Measurements from ENCODE around the gene RHOH. TPM values are rescaled to one million over a fixed set of nuclear protein-coding genes. Genes with fewer than 3 reads are reported as not detected.

RHOH gene
- total RNA-seq, 1 donor from 2014 or later, result 1.0 TPM

- Histone ChIP-seq H3K36me3 (ENCODE audit: control insufficient read depth in 3 of 3, insufficient read depth in 3 of 3, low read length in 3 of 3) (no peaks in the 10 kb centered on the region), H3K9me3 (ENCODE audit: control insufficient read depth in 3 of 3, low read length in 3 of 3) (no peaks in the 10 kb centered on the region), H3K9ac (ENCODE audit: low read depth in 1 of 3, low read length in 3 of 3) (no peak overlapping the region), H3K4me1 (ENCODE audit: control insufficient read depth in 3 of 3, insufficient read depth in 3 of 3, low read length in 3 of 3) (no peaks in the 10 kb centered on the region), H3K27me3 (ENCODE audit: control insufficient read depth in 3 of 3, insufficient read depth in 3 of 3, low read length in 3 of 3) (no peaks in the 10 kb centered on the region), H3K4me3 (ENCODE audit: low read length in 3 of 3) (no peak overlapping the region), H3K27ac (ENCODE audit: low read depth, low read length) (no peak overlapping the region)
Observed at GRCh38 chr4:40244606-40245005, 47.8 kb downstream of the RHOH start.

- Histone ChIP-seq H3K36me3 (ENCODE audit: control insufficient read depth in 3 of 3, insufficient read depth in 3 of 3, low read length in 3 of 3) (no peaks in the 10 kb centered on the region), H3K9ac (ENCODE audit: low read depth in 1 of 3, low read length in 3 of 3) (no peak overlapping the region), H3K9me3 (ENCODE audit: control insufficient read depth in 3 of 3, low read length in 3 of 3) (no peaks in the 10 kb centered on the region), H3K27me3 (ENCODE audit: control insufficient read depth in 3 of 3, insufficient read depth in 3 of 3, low read length in 3 of 3) (no peaks in the 10 kb centered on the region), H3K4me1 (ENCODE audit: control insufficient read depth in 3 of 3, insufficient read depth in 3 of 3, low read length in 3 of 3) (no peaks in the 10 kb centered on the region), H3K27ac (ENCODE audit: low read depth, low read length) (no peak overlapping the region), H3K4me3 (ENCODE audit: low read length in 3 of 3) (no peak overlapping the region)
Observed at GRCh38 chr4:40245550-40245949, 48.7 kb downstream of the RHOH start.

- H3K4me1 ChIP-seq (ENCODE audit: control insufficient read depth in 3 of 3, insufficient read depth in 3 of 3, low read length in 3 of 3), result no peaks in the 10 kb centered on the region
- H3K9me3 ChIP-seq (ENCODE audit: control insufficient read depth in 3 of 3, low read length in 3 of 3), result no peaks in the 10 kb centered on the region
- H3K4me3 ChIP-seq (ENCODE audit: low read length in 3 of 3), result no peak overlapping the region
- H3K27me3 ChIP-seq (ENCODE audit: control insufficient read depth in 3 of 3, insufficient read depth in 3 of 3, low read length in 3 of 3), result no peaks in the 10 kb centered on the region
- no peak overlapping the region for H3K27ac ChIP-seq (ENCODE audit: low read depth, low read length)
- H3K9ac ChIP-seq (ENCODE audit: low read depth in 1 of 3, low read length in 3 of 3), result no peak overlapping the region
- no peaks in the 10 kb centered on the region for H3K36me3 ChIP-seq (ENCODE audit: control insufficient read depth in 3 of 3, insufficient read depth in 3 of 3, low read length in 3 of 3)
Observed at GRCh38 chr4:40246011-40246900, 49.4 kb downstream of the RHOH start.

GRCh38 chr4:40246938-40247337 is 50.1 kb downstream of the RHOH start:
- H3K27ac ChIP-seq (ENCODE audit: low read depth, low read length), result no peak overlapping the region

GRCh38 chr4:40247350-40247749 is 50.5 kb downstream of the RHOH start:
- H3K27me3 ChIP-seq (ENCODE audit: control insufficient read depth in 3 of 3, insufficient read depth in 3 of 3, low read length in 3 of 3), result no peaks in the 10 kb centered on the region
- no peak overlapping the region for H3K9ac ChIP-seq (ENCODE audit: low read depth in 1 of 3, low read length in 3 of 3)
- H3K9me3 ChIP-seq (ENCODE audit: control insufficient read depth in 3 of 3, low read length in 3 of 3), result no peaks in the 10 kb centered on the region
- H3K36me3 ChIP-seq (ENCODE audit: control insufficient read depth in 3 of 3, insufficient read depth in 3 of 3, low read length in 3 of 3), result no peaks in the 10 kb centered on the region
- H3K4me3 ChIP-seq (ENCODE audit: low read length in 3 of 3), result no peak overlapping the region
- no peaks in the 10 kb centered on the region for H3K4me1 ChIP-seq (ENCODE audit: control insufficient read depth in 3 of 3, insufficient read depth in 3 of 3, low read length in 3 of 3)
- H3K27ac ChIP-seq (ENCODE audit: low read depth, low read length), result no peak overlapping the region

More at GRCh38 chr4:40246938-40247337, 50.1 kb downstream of the RHOH start:
- no peak overlapping the region for H3K9ac ChIP-seq (ENCODE audit: low read depth in 1 of 3, low read length in 3 of 3)
- H3K4me1 ChIP-seq (ENCODE audit: control insufficient read depth in 3 of 3, insufficient read depth in 3 of 3, low read length in 3 of 3), result no peaks in the 10 kb centered on the region
- H3K36me3 ChIP-seq (ENCODE audit: control insufficient read depth in 3 of 3, insufficient read depth in 3 of 3, low read length in 3 of 3), result no peaks in the 10 kb centered on the region
- H3K9me3 ChIP-seq (ENCODE audit: control insufficient read depth in 3 of 3, low read length in 3 of 3), result no peaks in the 10 kb centered on the region
- no peak overlapping the region for H3K4me3 ChIP-seq (ENCODE audit: low read length in 3 of 3)
- no peaks in the 10 kb centered on the region for H3K27me3 ChIP-seq (ENCODE audit: control insufficient read depth in 3 of 3, insufficient read depth in 3 of 3, low read length in 3 of 3)

GRCh38 chr4:40251366-40251765 is 54.5 kb downstream of the RHOH start:
- Histone ChIP-seq H3K9me3 (ENCODE audit: control insufficient read depth in 3 of 3, low read length in 3 of 3) (no peaks in the 10 kb centered on the region), H3K9ac (ENCODE audit: low read depth in 1 of 3, low read length in 3 of 3) (no peak overlapping the region), H3K27me3 (ENCODE audit: control insufficient read depth in 3 of 3, insufficient read depth in 3 of 3, low read length in 3 of 3) (no peaks in the 10 kb centered on the region), H3K4me3 (ENCODE audit: low read length in 3 of 3) (no peak overlapping the region), H3K27ac (ENCODE audit: low read depth, low read length) (no peak overlapping the region), H3K36me3 (ENCODE audit: control insufficient read depth in 3 of 3, insufficient read depth in 3 of 3, low read length in 3 of 3) (no peaks in the 10 kb centered on the region), H3K4me1 (ENCODE audit: control insufficient read depth in 3 of 3, insufficient read depth in 3 of 3, low read length in 3 of 3) (no peaks in the 10 kb centered on the region)

- Histone ChIP-seq H3K27me3 (ENCODE audit: control insufficient read depth in 3 of 3, insufficient read depth in 3 of 3, low read length in 3 of 3) (no peaks in the 10 kb centered on the region), H3K27ac (ENCODE audit: low read depth, low read length) (no peak overlapping the region), H3K36me3 (ENCODE audit: control insufficient read depth in 3 of 3, insufficient read depth in 3 of 3, low read length in 3 of 3) (no peaks in the 10 kb centered on the region), H3K4me1 (ENCODE audit: control insufficient read depth in 3 of 3, insufficient read depth in 3 of 3, low read length in 3 of 3) (no peaks in the 10 kb centered on the region), H3K9ac (ENCODE audit: low read depth in 1 of 3, low read length in 3 of 3) (no peak overlapping the region), H3K9me3 (ENCODE audit: control insufficient read depth in 3 of 3, low read length in 3 of 3) (no peaks in the 10 kb centered on the region), H3K4me3 (ENCODE audit: low read length in 3 of 3) (no peak overlapping the region)
Observed at GRCh38 chr4:40253906-40254305, 57.1 kb downstream of the RHOH start.

- no peak overlapping the region for H3K9ac ChIP-seq (ENCODE audit: low read depth in 1 of 3, low read length in 3 of 3)
- no peaks in the 10 kb centered on the region for H3K4me1 ChIP-seq (ENCODE audit: control insufficient read depth in 3 of 3, insufficient read depth in 3 of 3, low read length in 3 of 3)
- no peak overlapping the region for H3K27ac ChIP-seq (ENCODE audit: low read depth, low read length)
- no peak overlapping the region for H3K4me3 ChIP-seq (ENCODE audit: low read length in 3 of 3)
- H3K9me3 ChIP-seq (ENCODE audit: control insufficient read depth in 3 of 3, low read length in 3 of 3), result no peaks in the 10 kb centered on the region
- H3K27me3 ChIP-seq (ENCODE audit: control insufficient read depth in 3 of 3, insufficient read depth in 3 of 3, low read length in 3 of 3), result no peaks in the 10 kb centered on the region
- no peaks in the 10 kb centered on the region for H3K36me3 ChIP-seq (ENCODE audit: control insufficient read depth in 3 of 3, insufficient read depth in 3 of 3, low read length in 3 of 3)
Observed at GRCh38 chr4:40254608-40255392, 58.0 kb downstream of the RHOH start.

- Histone ChIP-seq H3K4me3 (ENCODE audit: low read length in 3 of 3) (no peak overlapping the region), H3K4me1 (ENCODE audit: control insufficient read depth in 3 of 3, insufficient read depth in 3 of 3, low read length in 3 of 3) (no peaks in the 10 kb centered on the region), H3K27ac (ENCODE audit: low read depth, low read length) (no peak overlapping the region), H3K36me3 (ENCODE audit: control insufficient read depth in 3 of 3, insufficient read depth in 3 of 3, low read length in 3 of 3) (no peaks in the 10 kb centered on the region), H3K9me3 (ENCODE audit: control insufficient read depth in 3 of 3, low read length in 3 of 3) (no peaks in the 10 kb centered on the region), H3K27me3 (ENCODE audit: control insufficient read depth in 3 of 3, insufficient read depth in 3 of 3, low read length in 3 of 3) (no peaks in the 10 kb centered on the region), H3K9ac (ENCODE audit: low read depth in 1 of 3, low read length in 3 of 3) (no peak overlapping the region)
Observed at GRCh38 chr4:40255393-40256281, 58.8 kb downstream of the RHOH start.

Measured in skeletal muscle tissue (tissue), 4 donors.